Ishikawa (cell line): ENCODE measurements around the gene CRYBA4.

Source experiments
- MAX ChIP-seq: IDR thresholded peaks from 2 replicates; pipeline ENCODE4 v1.6.1; 2012
- RAD21 ChIP-seq: IDR thresholded peaks from 2 replicates; pipeline ENCODE4 v1.6.1; 2012; ENCODE audit warnings: low read depth
- REST ChIP-seq: IDR thresholded peaks from 2 replicates; pipeline ENCODE4 v1.6.1; 2012; ENCODE audit warnings: low read depth, mild to moderate bottlenecking

GRCh38 chr22:26669060-26669481 is 47.3 kb downstream of the CRYBA4 start:
- TF ChIP-seq REST, result no peak
- TF ChIP-seq MAX, result no peak
- no peak for TF ChIP-seq RAD21
